K562 (cell line): Measurements from ENCODE around the gene ELAC1. TPM values are rescaled to one million over a fixed set of nuclear protein-coding genes. Genes with fewer than 3 reads are reported as not detected.

Source experiments
- ARID1B ChIP-seq: fragments of 450-650 bp; IDR thresholded peaks from 2 replicates; pipeline ENCODE4 v1.6.1; 2016; ENCODE audit warnings: antibody characterized with exemption, mild to moderate bottlenecking, inconsistent platforms
- BRD4 ChIP-seq: fragments of 200-600 bp; sonication (generic); IDR thresholded peaks from 2 replicates; pipeline ENCODE4 v1.6.1; 2017; ENCODE audit warnings: inconsistent platforms
- CBFB ChIP-seq: sonication (generic); formaldehyde crosslinking; IDR thresholded peaks from 2 replicates; pipeline ENCODE4 v1.4.0; 2020; ENCODE audit warnings: mild to moderate bottlenecking, missing genetic modification reagents
- CCNT2 ChIP-seq: IDR thresholded peaks from 2 replicates; pipeline ENCODE4 v1.6.1; 2011; ENCODE audit warnings: borderline replicate concordance, low read depth, mild to moderate bottlenecking, moderate library complexity, mixed read lengths, low read length; ENCODE audit not compliant: insufficient read length; ENCODE audit errors: extremely low read depth
- EGR1 ChIP-seq: fragments of 450-650 bp; conservative IDR thresholded peaks from 2 replicates; pipeline ENCODE4 v1.6.1; 2017; ENCODE audit warnings: mild to moderate bottlenecking
- ESRRA ChIP-seq: fragments of 450-650 bp; IDR thresholded peaks from 2 replicates; pipeline ENCODE4 v1.6.1; 2014; ENCODE audit warnings: low read depth, mild to moderate bottlenecking, moderate library complexity, borderline replicate concordance
- FOXM1 ChIP-seq, 2 experiments: fragments of 450-650 bp in 1 of 2; sonication (generic) in 1 of 2; formaldehyde crosslinking in 1 of 2; IDR thresholded peaks; 2 replicates each; pipeline versions ENCODE4 v1.6.1 to v1.9.0; 2017 to 2022; ENCODE audit warnings: low read depth in 2 of 2, mild to moderate bottlenecking in 2 of 2, missing genetic modification reagents in 1 of 2, moderate library complexity in 1 of 2
- HSF4 ChIP-seq: fragments of 250-450 bp; sonication (Bioruptor Pico); IDR thresholded peaks from 2 replicates; pipeline ENCODE4 v2.1.2; 2022; ENCODE audit warnings: mild to moderate bottlenecking, moderate library complexity, borderline replicate concordance
- TAL1 ChIP-seq: fragments of 450-650 bp; IDR thresholded peaks from 2 replicates; pipeline ENCODE4 v1.6.1; 2016; ENCODE audit warnings: mild to moderate bottlenecking
- TCF3 ChIP-seq: sonication (generic); formaldehyde crosslinking; IDR thresholded peaks from 2 replicates; pipeline ENCODE4 v1.4.0; 2020; ENCODE audit warnings: mild to moderate bottlenecking, missing genetic modification reagents
- ZC3H8 ChIP-seq: fragments of 450-650 bp; IDR thresholded peaks from 2 replicates; pipeline ENCODE4 v1.6.1; 2017
- ZNF695 ChIP-seq: fragments of 450-650 bp; formaldehyde crosslinking; IDR thresholded peaks from 2 replicates; pipeline ENCODE4 v1.4.0; 2020; ENCODE audit warnings: mild to moderate bottlenecking, moderate library complexity
- polyA plus RNA-seq, 8 experiments: library from polyadenylated mRNA; depleted of rRNA in 4 of 8; stranded (reverse) in 5 of 8; unstranded in 3 of 8; fragments of >200 nt; fragmentation: Nextera tagmentation in 2 of 8; fragmentation: Illumina TruSeq in 1 of 8; extraction: Ambion mirVana in 2 of 8; extraction: Trizol in 1 of 8; gene quantifications; 2 replicates each; pipeline versions ENCODE4 v1.2.1 to v1.2.3, GENCODE V29; 2011 to 2014; ENCODE audit warnings: inconsistent platforms in 1 of 8, missing spikeins in 1 of 8
- total RNA-seq, 7 experiments: library from RNA; depleted of rRNA in 6 of 7; stranded (reverse); fragments of >200 nt in 6 of 7; fragmentation: Illumina TruSeq in 2 of 7; extraction: Trizol in 2 of 7; gene quantifications; 2 replicates each; pipeline versions ENCODE4 v1.2.1 to v1.2.3, GENCODE V29; 2011 to 2021; ENCODE audit warnings: low replicate concordance in 1 of 7
- TF ChIP-seq, protein P1 (sequence below): sonication (generic); formaldehyde crosslinking; IDR thresholded peaks from 2 replicates; pipeline ENCODE4 v1.5.0; 2020; ENCODE audit warnings: missing genetic modification reagents
- TF ChIP-seq, protein P2 (sequence below): fragments of 250-450 bp; sonication (Bioruptor Pico); IDR thresholded peaks from 2 replicates; pipeline ENCODE4 v1.4.0; 2020; ENCODE audit warnings: borderline replicate concordance
- TF ChIP-seq, protein P3 (sequence below): fragments of 450-650 bp; IDR thresholded peaks from 2 replicates; pipeline ENCODE4 v1.6.1; 2016; ENCODE audit warnings: borderline replicate concordance
- TF ChIP-seq, protein P4 (sequence below): fragments of 200-800 bp; sonication (Bioruptor generic); IDR thresholded peaks from 2 replicates; pipeline ENCODE4 v1.6.1; 2017; ENCODE audit warnings: missing genetic modification characterization, missing compliant biosample characterization
- TF ChIP-seq, protein P5 (sequence below), 3 experiments: IDR thresholded peaks in 2 of 3; conservative IDR thresholded peaks in 1 of 3; 2 replicates each; pipeline ENCODE4 v1.5.1; 2011 to 2012; ENCODE audit warnings: low read length in 3 of 3, mild to moderate bottlenecking in 3 of 3, control low read depth in 2 of 3, improper control_type of control experiment in 1 of 3, inconsistent platforms in 1 of 3, low read depth in 1 of 3, mixed read lengths in 1 of 3, moderate library complexity in 1 of 3; ENCODE audit not compliant: insufficient read depth in 2 of 3

ELAC1 gene
- total and polyA plus RNA-seq, 9 of the 15 experiments (the other 6 are each of a cell fraction or from before 2014, with no cell fraction given), result 3.7 to 7.7 (median 4.9) TPM

DNA sequence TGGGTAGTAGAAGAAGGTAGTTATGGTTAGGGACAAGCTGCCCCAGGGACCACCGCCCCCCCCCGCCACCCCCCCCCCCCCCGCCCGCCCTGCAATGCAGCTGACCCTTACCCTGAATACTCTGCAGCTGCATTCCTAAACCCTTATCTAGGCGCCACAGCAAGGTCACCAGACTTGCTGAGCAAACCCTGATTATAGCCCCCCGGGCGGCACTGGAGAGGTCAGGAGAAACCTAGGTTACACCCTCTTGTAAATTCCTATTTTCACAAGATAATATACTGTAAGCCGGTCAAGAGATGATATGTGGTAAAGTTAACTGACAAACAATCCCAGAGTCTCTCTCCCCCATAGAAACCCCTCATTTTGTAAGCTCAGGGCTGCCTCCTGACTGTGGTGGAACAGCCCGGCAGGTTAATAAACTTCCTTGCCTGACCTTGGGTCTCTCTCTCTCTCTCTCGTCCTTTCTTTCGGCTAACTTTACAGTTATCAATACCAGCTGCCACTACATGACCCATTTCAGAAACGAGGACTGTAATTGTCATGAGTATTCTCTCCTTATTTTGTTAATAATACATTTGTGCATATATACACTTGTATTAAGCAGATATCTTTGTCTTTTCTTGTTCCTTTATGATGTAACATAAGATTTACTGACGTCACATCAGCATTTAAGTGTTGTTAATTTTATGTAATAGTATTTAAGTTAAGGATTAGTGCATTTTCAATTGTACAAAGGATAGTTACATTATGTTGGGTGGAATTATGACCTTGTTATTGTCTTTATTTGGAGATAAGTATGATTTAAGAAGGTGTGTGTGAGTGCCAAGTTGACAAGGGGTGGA, 39.3 kb downstream of the ELAC1 start (continued):
- TF ChIP-seq, protein P1, sequence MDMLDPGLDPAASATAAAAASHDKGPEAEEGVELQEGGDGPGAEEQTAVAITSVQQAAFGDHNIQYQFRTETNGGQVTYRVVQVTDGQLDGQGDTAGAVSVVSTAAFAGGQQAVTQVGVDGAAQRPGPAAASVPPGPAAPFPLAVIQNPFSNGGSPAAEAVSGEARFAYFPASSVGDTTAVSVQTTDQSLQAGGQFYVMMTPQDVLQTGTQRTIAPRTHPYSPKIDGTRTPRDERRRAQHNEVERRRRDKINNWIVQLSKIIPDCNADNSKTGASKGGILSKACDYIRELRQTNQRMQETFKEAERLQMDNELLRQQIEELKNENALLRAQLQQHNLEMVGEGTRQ (CRISPR knock-in tag), result no peak
- peak; percentile 91 for TF ChIP-seq TAL1
- TF ChIP-seq, protein P2, sequence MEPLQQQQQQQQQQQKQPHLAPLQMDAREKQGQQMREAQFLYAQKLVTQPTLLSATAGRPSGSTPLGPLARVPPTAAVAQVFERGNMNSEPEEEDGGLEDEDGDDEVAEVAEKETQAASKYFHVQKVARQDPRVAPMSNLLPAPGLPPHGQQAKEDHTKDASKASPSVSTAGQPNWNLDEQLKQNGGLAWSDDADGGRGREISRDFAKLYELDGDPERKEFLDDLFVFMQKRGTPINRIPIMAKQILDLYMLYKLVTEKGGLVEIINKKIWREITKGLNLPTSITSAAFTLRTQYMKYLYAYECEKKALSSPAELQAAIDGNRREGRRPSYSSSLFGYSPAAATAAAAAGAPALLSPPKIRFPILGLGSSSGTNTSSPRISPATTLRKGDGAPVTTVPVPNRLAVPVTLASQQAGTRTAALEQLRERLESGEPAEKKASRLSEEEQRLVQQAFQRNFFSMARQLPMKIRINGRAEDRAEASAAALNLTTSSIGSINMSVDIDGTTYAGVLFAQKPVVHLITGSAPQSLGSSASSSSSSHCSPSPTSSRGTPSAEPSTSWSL (CRISPR knock-in tag), result no peak
- no peak for TF ChIP-seq HSF4 (CRISPR knock-in tag)
- TF ChIP-seq, protein P3, sequence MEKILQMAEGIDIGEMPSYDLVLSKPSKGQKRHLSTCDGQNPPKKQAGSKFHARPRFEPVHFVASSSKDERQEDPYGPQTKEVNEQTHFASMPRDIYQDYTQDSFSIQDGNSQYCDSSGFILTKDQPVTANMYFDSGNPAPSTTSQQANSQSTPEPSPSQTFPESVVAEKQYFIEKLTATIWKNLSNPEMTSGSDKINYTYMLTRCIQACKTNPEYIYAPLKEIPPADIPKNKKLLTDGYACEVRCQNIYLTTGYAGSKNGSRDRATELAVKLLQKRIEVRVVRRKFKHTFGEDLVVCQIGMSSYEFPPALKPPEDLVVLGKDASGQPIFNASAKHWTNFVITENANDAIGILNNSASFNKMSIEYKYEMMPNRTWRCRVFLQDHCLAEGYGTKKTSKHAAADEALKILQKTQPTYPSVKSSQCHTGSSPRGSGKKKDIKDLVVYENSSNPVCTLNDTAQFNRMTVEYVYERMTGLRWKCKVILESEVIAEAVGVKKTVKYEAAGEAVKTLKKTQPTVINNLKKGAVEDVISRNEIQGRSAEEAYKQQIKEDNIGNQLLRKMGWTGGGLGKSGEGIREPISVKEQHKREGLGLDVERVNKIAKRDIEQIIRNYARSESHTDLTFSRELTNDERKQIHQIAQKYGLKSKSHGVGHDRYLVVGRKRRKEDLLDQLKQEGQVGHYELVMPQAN, result no peak
- TF ChIP-seq CBFB (CRISPR knock-in tag), result no peak
- peak; percentile 60 for TF ChIP-seq ESRRA
- no peak for TF ChIP-seq ZNF695 (CRISPR knock-in tag)
- TF ChIP-seq ZC3H8, result no peak
- TF ChIP-seq EGR1, result no peak
- peak; percentile 41 for TF ChIP-seq CCNT2
- TF ChIP-seq, protein P4, sequence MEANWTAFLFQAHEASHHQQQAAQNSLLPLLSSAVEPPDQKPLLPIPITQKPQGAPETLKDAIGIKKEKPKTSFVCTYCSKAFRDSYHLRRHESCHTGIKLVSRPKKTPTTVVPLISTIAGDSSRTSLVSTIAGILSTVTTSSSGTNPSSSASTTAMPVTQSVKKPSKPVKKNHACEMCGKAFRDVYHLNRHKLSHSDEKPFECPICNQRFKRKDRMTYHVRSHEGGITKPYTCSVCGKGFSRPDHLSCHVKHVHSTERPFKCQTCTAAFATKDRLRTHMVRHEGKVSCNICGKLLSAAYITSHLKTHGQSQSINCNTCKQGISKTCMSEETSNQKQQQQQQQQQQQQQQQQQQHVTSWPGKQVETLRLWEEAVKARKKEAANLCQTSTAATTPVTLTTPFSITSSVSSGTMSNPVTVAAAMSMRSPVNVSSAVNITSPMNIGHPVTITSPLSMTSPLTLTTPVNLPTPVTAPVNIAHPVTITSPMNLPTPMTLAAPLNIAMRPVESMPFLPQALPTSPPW (CRISPR knock-in tag), result peak; percentile 76
- TF ChIP-seq BRD4, result no peak
- TF ChIP-seq, protein P5, sequence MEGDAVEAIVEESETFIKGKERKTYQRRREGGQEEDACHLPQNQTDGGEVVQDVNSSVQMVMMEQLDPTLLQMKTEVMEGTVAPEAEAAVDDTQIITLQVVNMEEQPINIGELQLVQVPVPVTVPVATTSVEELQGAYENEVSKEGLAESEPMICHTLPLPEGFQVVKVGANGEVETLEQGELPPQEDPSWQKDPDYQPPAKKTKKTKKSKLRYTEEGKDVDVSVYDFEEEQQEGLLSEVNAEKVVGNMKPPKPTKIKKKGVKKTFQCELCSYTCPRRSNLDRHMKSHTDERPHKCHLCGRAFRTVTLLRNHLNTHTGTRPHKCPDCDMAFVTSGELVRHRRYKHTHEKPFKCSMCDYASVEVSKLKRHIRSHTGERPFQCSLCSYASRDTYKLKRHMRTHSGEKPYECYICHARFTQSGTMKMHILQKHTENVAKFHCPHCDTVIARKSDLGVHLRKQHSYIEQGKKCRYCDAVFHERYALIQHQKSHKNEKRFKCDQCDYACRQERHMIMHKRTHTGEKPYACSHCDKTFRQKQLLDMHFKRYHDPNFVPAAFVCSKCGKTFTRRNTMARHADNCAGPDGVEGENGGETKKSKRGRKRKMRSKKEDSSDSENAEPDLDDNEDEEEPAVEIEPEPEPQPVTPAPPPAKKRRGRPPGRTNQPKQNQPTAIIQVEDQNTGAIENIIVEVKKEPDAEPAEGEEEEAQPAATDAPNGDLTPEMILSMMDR (IDR thresholded peaks at IDR 0.05 in 2 of 3, conservative IDR thresholded peaks at IDR 0.05 in 1 of 3; ENCODE audit: insufficient read depth in 2 of 3, low read depth in 1 of 3, low read length in 3 of 3), result 0 out of 6 replicates have a peak, but pooled peaks of 1 of the 3 experiments have one; percentile 10
- TF ChIP-seq FOXM1 (IDR thresholded peaks at IDR 0.05; ENCODE audit: low read depth), result peak; percentile 54
- no peak for TF ChIP-seq FOXM1 (CRISPR knock-in tag; IDR thresholded peaks at IDR 0.05; ENCODE audit: low read depth)
- peak; percentile 90 for TF ChIP-seq TCF3
- TF ChIP-seq ARID1B, result peak; percentile 87
